SH-SY5Y (cell line): Measurements from ENCODE around the gene SMYD3.

Experiments used
- GATA2 ChIP-seq: IDR thresholded peaks from 2 replicates; pipeline ENCODE4 v1.6.1; 2011; ENCODE audit warnings: mild to moderate bottlenecking, low read depth, low read length
- GATA3 ChIP-seq: IDR thresholded peaks from 2 replicates; pipeline ENCODE4 v1.6.1; 2011; ENCODE audit warnings: low read depth, mild to moderate bottlenecking, low read length, moderate library complexity

DNA sequence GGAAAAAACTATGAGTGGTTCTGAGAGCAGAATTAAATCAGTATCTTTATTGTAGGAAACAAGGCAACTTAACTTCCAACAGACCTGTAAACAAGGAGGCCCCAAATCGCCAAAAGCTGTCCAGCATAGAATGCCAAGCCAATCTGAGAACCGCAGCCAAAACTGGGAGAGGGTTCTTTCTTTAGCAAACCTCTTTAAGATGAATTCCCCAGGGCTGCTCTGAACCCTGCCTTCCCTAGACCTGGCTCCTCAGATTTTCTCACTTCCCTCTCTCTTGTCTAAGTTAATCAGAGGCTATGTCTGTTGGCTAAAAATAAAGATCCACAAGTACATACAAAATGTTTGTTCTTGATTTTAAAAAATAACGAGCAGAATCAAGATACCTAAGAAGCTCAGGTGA is 141.4 kb downstream of the SMYD3 start:
- TF ChIP-seq GATA2: no peak
- no peak for TF ChIP-seq GATA3
